ENCODE measurements around the gene LGR4. TPM values are rescaled to one million over a fixed set of nuclear protein-coding genes. Genes with fewer than 3 reads are reported as not detected.

The LGR4 gene
- total RNA-seq, 1 donor from 2014 or later: 62.7 TPM

GRCh38 chr11:27466363-27466762, 6.2 kb downstream of the LGR4 start:
- no peak for DNase-seq (ENCODE audit: low read depth)
- TF ChIP-seq, protein P1, sequence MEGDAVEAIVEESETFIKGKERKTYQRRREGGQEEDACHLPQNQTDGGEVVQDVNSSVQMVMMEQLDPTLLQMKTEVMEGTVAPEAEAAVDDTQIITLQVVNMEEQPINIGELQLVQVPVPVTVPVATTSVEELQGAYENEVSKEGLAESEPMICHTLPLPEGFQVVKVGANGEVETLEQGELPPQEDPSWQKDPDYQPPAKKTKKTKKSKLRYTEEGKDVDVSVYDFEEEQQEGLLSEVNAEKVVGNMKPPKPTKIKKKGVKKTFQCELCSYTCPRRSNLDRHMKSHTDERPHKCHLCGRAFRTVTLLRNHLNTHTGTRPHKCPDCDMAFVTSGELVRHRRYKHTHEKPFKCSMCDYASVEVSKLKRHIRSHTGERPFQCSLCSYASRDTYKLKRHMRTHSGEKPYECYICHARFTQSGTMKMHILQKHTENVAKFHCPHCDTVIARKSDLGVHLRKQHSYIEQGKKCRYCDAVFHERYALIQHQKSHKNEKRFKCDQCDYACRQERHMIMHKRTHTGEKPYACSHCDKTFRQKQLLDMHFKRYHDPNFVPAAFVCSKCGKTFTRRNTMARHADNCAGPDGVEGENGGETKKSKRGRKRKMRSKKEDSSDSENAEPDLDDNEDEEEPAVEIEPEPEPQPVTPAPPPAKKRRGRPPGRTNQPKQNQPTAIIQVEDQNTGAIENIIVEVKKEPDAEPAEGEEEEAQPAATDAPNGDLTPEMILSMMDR (conservative IDR thresholded peaks at IDR 0.05; ENCODE audit: low read depth, low read length): no peak
- peak overlapping the region; percentile 17 for H3K4me3 ChIP-seq (ENCODE audit: low read depth, low read length)

GRCh38 chr11:27465629-27466028, 7.0 kb downstream of the LGR4 start:
- TF ChIP-seq, protein P1 (conservative IDR thresholded peaks at IDR 0.05; ENCODE audit: low read depth, low read length): no peak
- DNase-seq (ENCODE audit: low read depth): no peak
- peak overlapping the region; percentile 7 for H3K4me3 ChIP-seq (ENCODE audit: low read depth, low read length)

DNA sequence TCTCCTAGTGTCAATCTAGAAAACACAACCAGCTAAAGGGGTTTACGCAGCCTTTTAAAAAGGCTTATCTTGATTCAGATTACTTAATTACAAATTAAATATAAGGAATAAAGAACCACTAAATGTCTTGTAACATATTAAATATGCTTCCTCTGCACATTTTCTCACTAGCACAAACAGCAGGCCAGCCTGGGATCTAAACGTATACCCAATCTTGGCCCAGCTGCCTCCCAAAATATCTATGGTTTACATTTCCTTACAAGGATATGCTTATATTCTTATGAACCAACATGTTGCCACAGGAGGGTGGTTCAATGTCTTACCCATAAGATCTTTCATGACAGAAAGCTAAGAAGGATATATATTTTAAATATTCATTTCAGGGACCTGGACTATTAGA, 7.7 kb downstream of the LGR4 start:
- H3K4me3 ChIP-seq (ENCODE audit: low read depth, low read length): peak overlapping the region; percentile 7
- DNase-seq (ENCODE audit: low read depth): no peak
- TF ChIP-seq, protein P1 (conservative IDR thresholded peaks at IDR 0.05; ENCODE audit: low read depth, low read length): no peak

DNA sequence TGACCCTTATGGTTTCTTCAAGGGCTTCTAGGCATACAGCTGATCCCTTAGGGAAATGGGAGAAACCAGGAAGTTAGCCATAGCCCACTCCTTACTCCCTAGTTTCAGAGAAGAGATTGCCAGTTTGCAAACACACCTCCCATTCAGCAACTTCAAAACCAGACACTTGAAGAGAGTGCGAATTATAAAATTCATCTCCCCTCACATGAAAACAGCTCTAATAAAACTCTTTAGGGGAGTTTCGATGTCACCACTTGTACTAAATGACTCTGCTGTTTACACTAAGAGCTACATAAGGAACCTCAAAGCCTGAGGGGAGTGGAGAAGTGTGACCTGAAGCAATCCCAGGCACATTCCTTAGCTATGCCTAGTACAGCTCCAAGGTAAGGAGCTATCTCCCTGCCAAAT, 8.3 kb downstream of the LGR4 start:
- H3K4me3 ChIP-seq (ENCODE audit: low read depth, low read length): peak overlapping the region; percentile 6
- TF ChIP-seq, protein P1 (conservative IDR thresholded peaks at IDR 0.05; ENCODE audit: low read depth, low read length): no peak
- peak; percentile 78 for DNase-seq (ENCODE audit: low read depth)

DNA sequence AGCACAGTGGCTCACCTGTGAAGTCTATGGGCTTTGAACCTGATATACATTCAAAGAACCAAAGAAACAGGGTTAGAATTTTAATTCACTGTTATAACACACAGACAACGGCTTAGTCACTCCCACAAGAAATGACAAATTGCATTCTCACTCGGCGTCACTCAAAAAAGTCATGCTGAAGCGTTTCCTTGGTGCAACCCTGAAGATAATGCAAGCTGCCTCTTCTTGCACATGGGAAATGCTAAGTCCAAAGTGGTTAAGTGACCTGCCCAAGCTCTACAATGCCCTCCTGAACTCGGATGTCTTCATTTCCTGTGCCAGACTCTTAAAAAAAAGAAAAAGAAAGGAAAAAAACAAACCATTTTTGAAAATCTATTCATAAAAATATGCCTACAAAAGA, 10.0 kb downstream of the LGR4 start:
- no peak for DNase-seq (ENCODE audit: low read depth)

GRCh38 chr11:27460158-27460978, 12.2 kb downstream of the LGR4 start:
- no peak for DNase-seq (ENCODE audit: low read depth)
- H3K4me3 ChIP-seq (ENCODE audit: low read depth, low read length): no peak overlapping the region
- TF ChIP-seq, protein P1 (conservative IDR thresholded peaks at IDR 0.05; ENCODE audit: low read depth, low read length): no peak

More for the DNA sequence above, 10.0 kb downstream of the LGR4 start:
- H3K4me3 ChIP-seq (ENCODE audit: low read depth, low read length): no peak overlapping the region
- TF ChIP-seq, protein P1 (conservative IDR thresholded peaks at IDR 0.05; ENCODE audit: low read depth, low read length): no peak

GRCh38 chr11:27459191-27459590, 13.4 kb downstream of the LGR4 start:
- no peak for DNase-seq (ENCODE audit: low read depth)
- TF ChIP-seq, protein P1 (conservative IDR thresholded peaks at IDR 0.05; ENCODE audit: low read depth, low read length): no peak
- no peak overlapping the region for H3K4me3 ChIP-seq (ENCODE audit: low read depth, low read length)

All from epithelial cell of proximal tubule (primary cell).